OCI-LY3 (cell line): Measurements from ENCODE around the gene ZBTB7C.

ENCODE experiments used
- CTCF ChIP-seq: fragments of 200-600, 300-600 bp; sonication (generic); IDR thresholded peaks from 2 replicates; pipeline ENCODE4 v1.5.1; 2014; ENCODE audit warnings: antibody characterized with exemption, low read length, low read depth
- EZH2phosphoT487 ChIP-seq: fragments of 200-600 bp; shearing (Covaris generic); IDR thresholded peaks from 2 replicates; pipeline ENCODE4 v1.6.1; 2018; ENCODE audit warnings: antibody characterized with exemption, mixed run types, low read depth

GRCh38 chr18:48149020-48149685 lies 260.0 kb downstream of the ZBTB7C start:
- no peak for TF ChIP-seq CTCF
- TF ChIP-seq EZH2phosphoT487: no peak
